HL-60/S4 (cell line): ENCODE measurements around the gene BHLHE23.

Experiments used
- in situ Hi-C: fragments of 300-500 bp; cut with MboI; formaldehyde crosslinking; loops from 2 replicates; pipeline ENCODE4 v1.14.3; 2022; ENCODE audit warnings: low sequenced_read_pairs

BHLHE23 gene

GRCh38 chr20:63009988-63010769 is 3.4 kb upstream of the BHLHE23 start:
- in situ Hi-C loops = no loop called here

GRCh38 chr20:63009045-63009961 is 2.5 kb upstream of the BHLHE23 start:
- in situ Hi-C loops = no loop called here

DNA sequence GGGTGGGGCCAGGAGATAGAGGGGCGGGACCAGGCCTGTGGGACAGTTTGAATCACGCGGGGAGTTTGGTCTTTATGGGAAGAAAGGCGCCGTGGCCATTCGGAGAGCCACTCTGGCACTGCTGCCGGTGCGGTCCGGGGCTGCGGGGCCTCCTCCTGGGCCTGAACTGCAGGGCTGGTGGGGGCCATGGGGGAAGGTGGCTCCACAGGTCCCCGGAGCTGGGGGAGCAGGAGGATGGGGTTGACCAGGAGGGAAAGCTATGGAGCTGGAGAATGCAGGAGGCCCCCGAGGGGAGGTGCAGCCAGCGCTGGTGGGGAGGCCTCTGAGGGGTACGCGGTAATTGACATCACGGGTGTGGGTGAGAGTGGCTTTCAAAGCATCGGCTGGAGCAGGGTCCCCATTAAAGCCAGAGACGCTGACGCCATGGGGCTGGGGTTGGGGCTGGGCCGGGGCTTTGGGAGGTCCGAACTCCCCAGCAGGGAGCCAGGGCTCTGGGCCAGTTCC is 1.8 kb upstream of the BHLHE23 start:
- in situ Hi-C loops = no loop called here

GRCh38 chr20:63007646-63008488 is 1.1 kb upstream of the BHLHE23 start:
- in situ Hi-C loops = no loop called here

DNA sequence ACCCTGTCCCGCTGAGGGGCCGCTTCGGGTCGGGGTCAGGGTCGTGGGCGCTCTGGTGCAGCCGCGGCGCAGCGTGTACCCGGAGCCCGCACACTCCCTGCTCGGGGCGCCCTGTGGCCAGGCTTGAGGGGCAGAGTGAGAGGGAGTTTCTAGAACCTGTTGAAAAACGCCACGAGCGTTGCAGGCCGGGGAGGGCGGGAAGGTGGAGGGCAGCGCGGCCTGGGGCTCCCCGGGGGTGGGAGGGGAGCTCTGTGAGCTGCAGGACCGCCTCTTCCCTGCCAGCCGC is 539 bp upstream of the BHLHE23 start:
- in situ Hi-C loops = no loop called here

DNA sequence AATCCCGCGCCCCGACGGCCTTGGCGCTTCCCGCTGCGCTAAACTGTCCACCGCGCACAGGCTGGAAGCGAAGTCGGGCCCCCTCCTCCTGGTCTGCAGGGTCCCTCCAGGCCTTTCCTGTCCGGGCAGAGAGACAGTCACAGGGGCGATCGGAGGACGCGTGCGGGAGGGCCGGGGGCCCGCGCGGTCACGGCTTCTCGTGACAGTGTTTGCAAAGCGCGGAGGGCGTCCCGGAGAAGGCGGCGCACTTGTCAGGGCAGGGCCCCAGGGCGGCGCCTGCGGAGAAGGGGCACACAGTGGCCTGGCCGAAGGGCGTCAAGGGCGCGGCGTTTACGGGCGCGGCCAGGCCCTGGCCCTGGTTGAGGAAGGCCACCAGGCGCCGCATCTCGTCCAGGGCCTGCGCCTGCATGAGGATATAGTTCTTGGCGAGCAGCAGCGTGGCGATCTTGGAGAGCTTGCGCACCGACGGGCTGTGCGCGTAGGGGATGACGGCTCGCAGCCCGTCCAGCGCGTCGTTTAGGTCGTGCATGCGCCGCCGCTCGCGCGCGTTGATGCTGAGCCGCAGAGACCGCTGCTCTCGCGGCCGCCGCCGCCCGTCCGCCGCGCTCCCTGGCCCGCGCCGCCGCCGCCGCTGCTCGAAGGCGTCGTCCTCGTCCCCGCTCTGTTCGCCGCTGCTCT is 763 bp downstream of the BHLHE23 start:
- in situ Hi-C loops = no loop called here

GRCh38 chr20:63005365-63005861 is 1.4 kb downstream of the BHLHE23 start:
- in situ Hi-C loops = no loop called here

DNA sequence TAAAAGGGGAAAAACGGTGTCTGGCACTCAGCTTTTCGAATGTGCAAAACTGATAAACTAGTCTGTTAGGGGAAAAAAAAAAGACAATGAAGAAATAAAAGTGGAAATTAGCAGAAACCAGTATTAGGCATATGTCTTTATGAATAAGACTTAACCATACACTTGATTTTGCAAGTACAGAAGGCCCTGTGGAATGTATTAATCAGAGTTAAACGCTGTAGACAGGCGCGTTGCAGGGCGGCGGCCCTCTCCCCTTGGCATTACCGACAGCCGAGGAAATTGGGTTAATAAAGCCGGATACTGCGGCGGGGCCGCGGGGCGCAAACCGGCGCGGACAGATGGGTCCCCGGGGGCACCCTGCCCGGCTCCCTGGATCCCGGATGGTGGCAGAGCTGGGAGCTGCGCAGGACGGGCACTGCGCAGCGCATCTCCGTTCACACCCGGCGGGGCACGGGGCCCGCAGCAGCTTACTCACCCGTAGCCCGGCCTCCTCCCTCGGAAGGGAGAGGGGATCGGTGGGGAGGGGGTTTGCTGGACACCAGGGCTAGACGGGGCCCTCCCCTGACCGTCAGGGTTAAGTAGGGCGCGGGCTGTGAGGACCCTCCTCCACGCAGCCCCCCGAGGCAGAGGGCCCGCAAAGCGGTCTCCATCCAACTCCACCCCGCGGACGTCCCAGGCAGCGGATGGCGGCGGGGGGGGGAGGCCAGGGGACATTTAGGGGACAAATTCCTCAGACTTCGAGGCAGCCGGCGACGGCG is 2.0 kb downstream of the BHLHE23 start:
- in situ Hi-C loops = no loop called here

- in situ Hi-C loops = no loop called here
These were observed 3.2 kb downstream of the BHLHE23 start for GRCh38 chr20:63003546-63003945.

GRCh38 chr20:63002511-63002910 is 4.3 kb downstream of the BHLHE23 start:
- in situ Hi-C loops = no loop called here

- in situ Hi-C loops = no loop called here
These were observed 5.8 kb downstream of the BHLHE23 start for GRCh38 chr20:63000958-63001357.

DNA sequence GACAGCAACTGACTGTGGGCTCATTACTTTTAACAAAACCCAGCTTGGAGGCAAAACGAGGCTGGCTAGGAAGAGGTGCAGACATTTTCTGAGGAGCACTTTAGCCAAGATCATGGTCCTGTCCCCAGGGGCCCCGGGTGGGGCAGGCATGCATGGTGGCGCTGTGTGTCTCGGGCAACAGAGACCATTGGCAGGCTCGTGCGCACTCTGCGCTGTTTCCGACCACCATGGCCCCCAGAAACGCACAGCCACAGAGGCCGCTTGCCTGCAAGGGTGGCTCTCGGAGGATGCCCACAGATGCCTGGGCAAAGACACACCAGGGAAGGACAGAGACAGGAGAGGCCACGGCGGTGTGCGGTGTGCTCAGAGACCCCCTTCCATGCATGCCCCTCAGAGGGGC is 6.7 kb downstream of the BHLHE23 start:
- in situ Hi-C loops = no loop called here

GRCh38 chr20:62999580-62999979 is 7.2 kb downstream of the BHLHE23 start:
- in situ Hi-C loops = no loop called here

GRCh38 chr20:62998449-62998848 is 8.3 kb downstream of the BHLHE23 start:
- in situ Hi-C loops = no loop called here

GRCh38 chr20:62997417-62998035 is 9.2 kb downstream of the BHLHE23 start:
- in situ Hi-C loops = no loop called here

DNA sequence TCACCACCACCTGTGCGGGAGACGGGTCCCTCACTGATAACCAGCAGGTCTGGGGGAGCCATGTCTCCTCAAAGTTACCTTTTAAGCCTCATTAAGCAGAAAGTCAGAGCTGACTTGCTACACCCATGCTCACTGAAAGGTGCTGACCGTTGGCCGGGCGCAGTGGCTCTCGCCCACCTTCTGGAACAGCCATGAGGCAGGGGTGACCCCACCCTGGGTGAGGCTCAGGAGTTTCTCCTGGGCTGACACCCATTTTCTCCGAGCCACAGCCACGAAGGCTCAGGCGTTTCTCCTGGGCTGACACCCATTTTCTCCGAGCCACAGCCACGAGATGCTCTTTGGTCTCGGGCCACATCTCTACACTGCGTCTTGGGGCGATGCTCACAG is 10.2 kb downstream of the BHLHE23 start:
- in situ Hi-C loops = no loop called here

DNA sequence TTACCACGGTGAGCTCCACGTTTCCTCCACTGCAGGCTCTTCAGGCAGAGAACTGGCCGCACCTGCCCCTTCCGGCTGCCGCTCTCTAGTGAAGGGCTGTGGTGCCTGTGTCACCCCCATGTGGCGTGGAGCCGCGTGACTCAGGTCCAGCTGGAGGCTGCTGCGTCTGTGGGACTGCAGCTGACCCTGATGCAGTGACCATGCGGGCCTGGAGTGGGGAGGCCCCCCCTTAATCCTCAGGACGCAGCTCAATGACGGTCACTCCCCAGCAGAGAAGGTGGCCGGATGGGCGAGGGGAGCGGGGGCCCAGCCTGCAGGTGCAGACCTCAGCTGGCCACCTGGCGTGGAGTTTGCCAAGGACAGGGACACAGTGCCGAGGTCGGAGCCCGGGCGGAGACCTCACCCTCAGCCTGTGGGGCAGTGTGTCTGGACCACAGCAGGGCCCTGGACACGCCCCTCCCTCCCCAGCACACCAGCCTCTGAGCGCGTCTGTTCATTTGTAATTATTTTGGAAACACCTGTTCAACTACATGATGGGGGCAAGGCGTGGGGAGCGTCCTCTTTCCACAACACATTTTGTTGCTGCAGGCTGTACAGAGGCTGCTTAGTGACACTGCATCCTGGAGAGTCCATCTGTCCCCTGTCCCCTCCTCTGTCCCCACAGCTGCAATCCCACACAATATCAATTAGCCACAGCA is 10.7 kb downstream of the BHLHE23 start:
- in situ Hi-C loops = no loop called here

GRCh38 chr20:62995481-62995880 is 11.3 kb downstream of the BHLHE23 start:
- in situ Hi-C loops = no loop called here

DNA sequence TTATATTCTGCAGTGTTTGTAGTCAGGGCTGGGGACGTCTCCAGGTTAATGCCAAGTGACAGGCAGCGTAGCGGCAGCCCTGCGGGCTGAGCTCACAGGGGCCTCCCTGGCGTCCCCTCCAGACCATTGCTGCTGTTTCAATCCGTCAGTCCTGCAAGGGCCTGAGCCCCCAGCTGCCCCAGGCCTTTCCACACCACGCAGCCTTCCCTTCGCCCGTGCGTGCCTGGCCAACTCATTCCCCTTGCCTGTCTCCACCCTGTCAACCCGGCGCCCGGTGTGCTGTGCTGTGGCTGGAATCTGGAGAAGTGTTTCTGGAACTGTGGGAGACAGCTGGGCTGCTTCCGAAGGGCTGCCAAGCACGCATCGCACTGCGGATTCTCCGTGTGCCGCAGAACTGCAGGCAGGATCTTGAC is 11.9 kb downstream of the BHLHE23 start:
- in situ Hi-C loops = no loop called here
